ENCODE data around the gene KLF6. TPM values are rescaled to one million over a fixed set of nuclear protein-coding genes. Genes with fewer than 3 reads are reported as not detected.

KLF6 gene
- polyA plus RNA-seq, 1 donor from 2014 or later, result 10.4 TPM

- Histone ChIP-seq H3F3A (ENCODE audit: insufficient read depth, low read length, poor library complexity, severe bottlenecking) (no peaks in the 10 kb centered on the region), H3K36me3 (ENCODE audit: insufficient read depth, low read length) (no peaks in the 10 kb centered on the region), H3K9me3 (ENCODE audit: low read length) (no peaks in the 10 kb centered on the region), H3K4me2 (ENCODE audit: low read length) (no peak overlapping the region), H3K9ac (ENCODE audit: low read length) (no peak overlapping the region), H3K27me3 (ENCODE audit: insufficient read depth, low read depth, low read length) (no peaks in the 10 kb centered on the region), H2AFZ (ENCODE audit: low read depth, low read length) (no peak overlapping the region), H3K79me2 (replicated peaks; ENCODE audit: insufficient read depth, low read length) (no peaks in the 10 kb centered on the region), H3K4me3 (ENCODE audit: low read length) (no peak overlapping the region), H3K27ac (ENCODE audit: low read length) (no peak overlapping the region), H4K20me1 (ENCODE audit: insufficient read depth) (no peaks in the 10 kb centered on the region), H3K9me2 (ENCODE audit: insufficient read depth, low read length) (no peaks in the 10 kb centered on the region)
- TF ChIP-seq POLR2AphosphoS5 (IDR thresholded peaks at IDR 0.05) (no peak), EZH2 (IDR thresholded peaks at IDR 0.05; ENCODE audit: borderline replicate concordance, insufficient read depth, low read length, poor library complexity, severe bottlenecking) (no peak), CTCF (IDR thresholded peaks at IDR 0.05; ENCODE audit: poor library complexity, severe bottlenecking) (no peak), RAD21 (conservative IDR thresholded peaks at IDR 0.05) (no peak), TAF1 (IDR thresholded peaks at IDR 0.05; ENCODE audit: low read depth) (no peak), MXI1 (conservative IDR thresholded peaks at IDR 0.05; ENCODE audit: poor library complexity, severe bottlenecking) (no peak)
These were observed 14.3 kb downstream of the KLF6 start for GRCh38 chr10:3770611-3771110.

DNA sequence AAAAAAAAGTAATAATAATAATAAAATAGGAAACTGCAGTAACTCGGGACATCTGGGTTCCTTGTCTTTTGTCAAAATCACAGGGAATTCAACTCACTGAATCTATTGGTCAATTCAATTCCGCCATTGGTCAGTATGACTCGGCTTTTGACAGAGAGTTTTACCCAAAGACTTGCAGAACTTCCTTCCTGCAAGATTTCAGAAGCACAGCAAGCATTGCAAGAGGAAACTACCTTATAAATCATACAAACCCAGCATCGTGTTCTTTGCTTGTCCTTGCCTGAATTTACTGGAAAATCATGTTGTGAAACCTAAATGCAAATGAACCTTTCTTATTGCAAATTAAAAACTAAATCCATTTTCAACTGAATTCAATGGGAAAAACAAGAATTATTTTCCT is 15.5 kb downstream of the KLF6 start:
- Histone ChIP-seq H3K9ac (ENCODE audit: low read length) (no peak overlapping the region), H3K79me2 (replicated peaks; ENCODE audit: insufficient read depth, low read length) (no peaks in the 10 kb centered on the region), H2AFZ (ENCODE audit: low read depth, low read length) (no peak overlapping the region), H3K4me2 (ENCODE audit: low read length) (no peak overlapping the region), H4K20me1 (ENCODE audit: insufficient read depth) (no peaks in the 10 kb centered on the region), H3K4me3 (ENCODE audit: low read length) (no peak overlapping the region), H3K36me3 (ENCODE audit: insufficient read depth, low read length) (no peaks in the 10 kb centered on the region), H3K9me2 (ENCODE audit: insufficient read depth, low read length) (no peaks in the 10 kb centered on the region), H3K27me3 (ENCODE audit: insufficient read depth, low read depth, low read length) (no peaks in the 10 kb centered on the region), H3F3A (ENCODE audit: insufficient read depth, low read length, poor library complexity, severe bottlenecking) (no peaks in the 10 kb centered on the region), H3K27ac (ENCODE audit: low read length) (no peak overlapping the region), H3K9me3 (ENCODE audit: low read length) (no peaks in the 10 kb centered on the region)
- TF ChIP-seq CTCF (IDR thresholded peaks at IDR 0.05; ENCODE audit: poor library complexity, severe bottlenecking), result no peak
- TF ChIP-seq TAF1 (IDR thresholded peaks at IDR 0.05; ENCODE audit: low read depth), result no peak
- TF ChIP-seq, protein P1, sequence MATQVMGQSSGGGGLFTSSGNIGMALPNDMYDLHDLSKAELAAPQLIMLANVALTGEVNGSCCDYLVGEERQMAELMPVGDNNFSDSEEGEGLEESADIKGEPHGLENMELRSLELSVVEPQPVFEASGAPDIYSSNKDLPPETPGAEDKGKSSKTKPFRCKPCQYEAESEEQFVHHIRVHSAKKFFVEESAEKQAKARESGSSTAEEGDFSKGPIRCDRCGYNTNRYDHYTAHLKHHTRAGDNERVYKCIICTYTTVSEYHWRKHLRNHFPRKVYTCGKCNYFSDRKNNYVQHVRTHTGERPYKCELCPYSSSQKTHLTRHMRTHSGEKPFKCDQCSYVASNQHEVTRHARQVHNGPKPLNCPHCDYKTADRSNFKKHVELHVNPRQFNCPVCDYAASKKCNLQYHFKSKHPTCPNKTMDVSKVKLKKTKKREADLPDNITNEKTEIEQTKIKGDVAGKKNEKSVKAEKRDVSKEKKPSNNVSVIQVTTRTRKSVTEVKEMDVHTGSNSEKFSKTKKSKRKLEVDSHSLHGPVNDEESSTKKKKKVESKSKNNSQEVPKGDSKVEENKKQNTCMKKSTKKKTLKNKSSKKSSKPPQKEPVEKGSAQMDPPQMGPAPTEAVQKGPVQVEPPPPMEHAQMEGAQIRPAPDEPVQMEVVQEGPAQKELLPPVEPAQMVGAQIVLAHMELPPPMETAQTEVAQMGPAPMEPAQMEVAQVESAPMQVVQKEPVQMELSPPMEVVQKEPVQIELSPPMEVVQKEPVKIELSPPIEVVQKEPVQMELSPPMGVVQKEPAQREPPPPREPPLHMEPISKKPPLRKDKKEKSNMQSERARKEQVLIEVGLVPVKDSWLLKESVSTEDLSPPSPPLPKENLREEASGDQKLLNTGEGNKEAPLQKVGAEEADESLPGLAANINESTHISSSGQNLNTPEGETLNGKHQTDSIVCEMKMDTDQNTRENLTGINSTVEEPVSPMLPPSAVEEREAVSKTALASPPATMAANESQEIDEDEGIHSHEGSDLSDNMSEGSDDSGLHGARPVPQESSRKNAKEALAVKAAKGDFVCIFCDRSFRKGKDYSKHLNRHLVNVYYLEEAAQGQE (IDR thresholded peaks at IDR 0.05; ENCODE audit: borderline replicate concordance), result no peak
- no peak for TF ChIP-seq POLR2AphosphoS5 (IDR thresholded peaks at IDR 0.05)
- no peak for TF ChIP-seq EZH2 (IDR thresholded peaks at IDR 0.05; ENCODE audit: borderline replicate concordance, insufficient read depth, low read length, poor library complexity, severe bottlenecking)
- no peak for TF ChIP-seq EP300 (conservative IDR thresholded peaks at IDR 0.05; ENCODE audit: poor library complexity, severe bottlenecking)
- TF ChIP-seq RAD21 (conservative IDR thresholded peaks at IDR 0.05), result no peak
- TF ChIP-seq SMC3 (conservative IDR thresholded peaks at IDR 0.05; ENCODE audit: poor library complexity), result no peak
- no peak for TF ChIP-seq MXI1 (conservative IDR thresholded peaks at IDR 0.05; ENCODE audit: poor library complexity, severe bottlenecking)

Measured in neural cell (in vitro differentiated cells).